ENCODE results near the gene PPM1D. TPM values are rescaled to one million over a fixed set of nuclear protein-coding genes. Genes with fewer than 3 reads are reported as not detected.

Gene PPM1D
- polyA plus RNA-seq, 1 of the 3 experiments (the other 2 are of a cell fraction) = 8.8 TPM

- 95% methylated on average over 1 of the region's 1 CpG for WGBS (ENCODE audit: low lambda C conversion rate)
- Histone ChIP-seq H4K20me1 (ENCODE audit: insufficient read depth) (peaks cover 7% of the 10 kb centered on the region), H3K9me3 (no peaks in the 10 kb centered on the region), H3K9ac (no peak overlapping the region), H2AFZ (ENCODE audit: low read depth) (no peak overlapping the region), H3K27me3 (ENCODE audit: insufficient read depth) (no peaks in the 10 kb centered on the region), H3K79me2 (ENCODE audit: insufficient read depth) (peaks cover 68% of the 10 kb centered on the region), H3K27ac (ENCODE audit: low read depth in 2 of 2, low read length in 1 of 2) (no peak overlapping the region), H3K4me1 (ENCODE audit: control insufficient read depth in 1 of 2, insufficient read depth in 2 of 2, low read depth in 1 of 2, low read length in 1 of 2) (peaks cover 0 to 3% of the 10 kb centered on the region in 2 experiments; a peak in 2 of 4 replicates), H3K4me3 (ENCODE audit: low read depth in 2 of 2, low read length in 1 of 2) (no peak overlapping the region), H3F3A (replicated peaks; ENCODE audit: insufficient read depth) (peaks cover 3% of the 10 kb centered on the region), H3K4me2 (no peak overlapping the region), H3K9me2 (no peaks in the 10 kb centered on the region; the same call in 1 of the 2 replicates), H3K36me3 (replicated peaks in 1 of 2; ENCODE audit: control insufficient read depth in 1 of 2, insufficient read depth in 2 of 2, low read length in 1 of 2) (peaks cover 16 to 51% of the 10 kb centered on the region in 2 experiments)
- DNase-seq = no peak
- TF ChIP-seq MEF2A (IDR thresholded peaks at IDR 0.05; ENCODE audit: borderline replicate concordance, low read depth) = no peak
- no peak for TF ChIP-seq NFIC (IDR thresholded peaks at IDR 0.05; ENCODE audit: borderline replicate concordance)
- no peak for TF ChIP-seq SIN3A (IDR thresholded peaks at IDR 0.05; ENCODE audit: borderline replicate concordance, low read depth, low read length)
- TF ChIP-seq TAF1 (IDR thresholded peaks at IDR 0.05; ENCODE audit: borderline replicate concordance, low read depth, low read length) = no peak
- no peak for TF ChIP-seq YY1 (IDR thresholded peaks at IDR 0.05; ENCODE audit: low read depth)
- no peak for TF ChIP-seq MAX (IDR thresholded peaks at IDR 0.05; ENCODE audit: low read depth)
- no peak for TF ChIP-seq USF1 (IDR thresholded peaks at IDR 0.05; ENCODE audit: borderline replicate concordance, low read depth)
- no peak for TF ChIP-seq JUND (IDR thresholded peaks at IDR 0.05)
- TF ChIP-seq FOXJ3 (CRISPR knock-in tag; IDR thresholded peaks at IDR 0.05) = no peak
- TF ChIP-seq TCF12 (IDR thresholded peaks at IDR 0.05) = no peak
- no peak for TF ChIP-seq FOSL2 (IDR thresholded peaks at IDR 0.05; ENCODE audit: borderline replicate concordance, low read depth)
- TF ChIP-seq ZBTB33 (IDR thresholded peaks at IDR 0.05; ENCODE audit: borderline replicate concordance, low read depth) = no peak
- no peak for TF ChIP-seq RFX5 (IDR thresholded peaks at IDR 0.05; ENCODE audit: low read length)
- no peak for TF ChIP-seq SMC3 (IDR thresholded peaks at IDR 0.05; ENCODE audit: low read depth, low read length)
- TF ChIP-seq FOXM1 (IDR thresholded peaks at IDR 0.05; ENCODE audit: low read depth) = no peak
- TF ChIP-seq EZH2phosphoT487 (IDR thresholded peaks at IDR 0.05; ENCODE audit: borderline replicate concordance, low read depth) = no peak
- no peak for TF ChIP-seq PBX3 (IDR thresholded peaks at IDR 0.05)
- no peak for TF ChIP-seq CTCF (IDR thresholded peaks at IDR 0.05)
- TF ChIP-seq NRF1 (IDR thresholded peaks at IDR 0.05; ENCODE audit: low read depth, low read length) = no peak
- no peak for TF ChIP-seq ELF1 (IDR thresholded peaks at IDR 0.05)
- ChIA-PET POLR2A (no interaction called here), CTCF (interaction anchor here (1.2 to 4.6 kb wide), 2 partner anchors 9 to 227 kb away, joined by 4 to 44 read pairs; no protein-coding TSS in a partner anchor)
These were observed 47.7 kb downstream of the PPM1D start for GRCh38 chr17:60647705-60648104.

Measured in SK-N-SH (cell line).